GM13977 (cell line): ENCODE measurements around the gene NLN.
"Not testable (repeated sequence)": the region's sequence is repeated elsewhere in the genome, so short reads cannot be mapped to it uniquely, and the experiment has no call there.

Experiments used
- DNase-seq: peaks from one replicate; pipeline ENCODE4 v3.0.0; 2012; ENCODE audit warnings: low spot score
- CTCF ChIP-seq: IDR thresholded peaks from 2 replicates; pipeline ENCODE4 v1.5.1; 2012; ENCODE audit warnings: mild to moderate bottlenecking, control low read depth; ENCODE audit not compliant: insufficient read depth; ENCODE audit errors: extremely low read depth, missing control alignments
- in situ Hi-C: fragments of 300-500 bp; cut with MboI; formaldehyde crosslinking; loops from one replicate; pipeline ENCODE4 v1.12.0; 2022; ENCODE audit warnings: low sequenced_read_pairs, low pct_unique_long_range_greater_than_20kb, mixed read lengths, inconsistent platforms; ENCODE audit not compliant: unreplicated experiment

Gene NLN

GRCh38 chr5:65803699-65804391, 81.8 kb downstream of the NLN start:
- in situ Hi-C loops, result no loop called here
- no peak for TF ChIP-seq CTCF
- peak; percentile 33 for DNase-seq

- no peak for DNase-seq
- TF ChIP-seq CTCF, result no peak
- in situ Hi-C loops, result no loop called here
Measured at GRCh38 chr5:65805089-65805488, 83.1 kb downstream of the NLN start.

GRCh38 chr5:65807494-65807893, 85.5 kb downstream of the NLN start:
- in situ Hi-C loops, result not testable (repeated sequence)

DNA sequence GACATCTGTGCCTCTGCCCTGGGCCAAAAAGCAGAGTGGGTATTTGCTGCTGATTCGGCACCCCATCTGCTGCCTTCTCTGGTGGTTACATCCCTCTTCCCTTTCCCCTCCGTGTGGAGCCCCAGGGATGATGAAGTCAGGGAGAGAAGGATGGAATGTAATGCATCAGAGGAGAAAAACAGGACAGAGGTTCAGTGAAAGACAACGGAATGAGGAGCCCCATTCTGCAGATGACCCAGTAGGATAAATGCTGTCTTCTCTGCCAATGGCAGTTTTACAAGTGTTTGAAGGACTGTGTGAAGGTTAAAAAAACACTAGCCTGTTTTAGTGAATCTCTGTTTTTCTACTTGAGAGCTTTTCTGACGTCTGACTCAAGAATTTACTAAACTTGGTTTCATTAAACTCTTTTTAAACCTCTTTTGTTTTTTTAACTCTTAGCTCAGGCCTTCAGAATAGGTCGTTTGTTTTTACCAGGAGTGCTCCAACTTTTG, 86.3 kb downstream of the NLN start:
- no peak for DNase-seq
- TF ChIP-seq CTCF, result no peak
- in situ Hi-C loops, result no loop called here

More at GRCh38 chr5:65807494-65807893, 85.5 kb downstream of the NLN start:
- DNase-seq, result not testable (repeated sequence)

- no peak for TF ChIP-seq CTCF
- no peak for DNase-seq
- in situ Hi-C loops, result no loop called here
Measured at GRCh38 chr5:65808818-65809217, 86.8 kb downstream of the NLN start.

GRCh38 chr5:65809817-65810531, 88.0 kb downstream of the NLN start:
- no peak for TF ChIP-seq CTCF
- DNase-seq, result no peak
- in situ Hi-C loops, result no loop called here

DNA sequence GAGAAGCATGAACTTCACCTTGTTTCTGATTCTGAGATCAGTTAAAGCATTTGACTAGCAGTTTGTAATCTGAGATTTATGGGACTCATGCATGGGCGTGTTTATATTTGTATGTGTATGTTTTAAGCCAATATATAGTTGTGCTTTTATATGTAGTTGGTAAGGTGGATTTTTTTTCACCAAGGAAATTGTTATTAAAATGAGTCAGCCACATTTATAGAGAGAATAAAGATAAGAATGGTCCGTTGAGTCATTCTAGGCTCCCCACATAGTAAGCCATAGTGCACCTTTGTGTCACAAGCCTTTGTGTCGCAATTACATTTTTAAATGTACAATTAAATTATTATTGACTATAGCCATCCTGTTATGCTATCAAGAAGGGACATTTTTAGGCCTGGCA, 89.0 kb downstream of the NLN start:
- in situ Hi-C loops, result no loop called here
- TF ChIP-seq CTCF, result no peak
- no peak for DNase-seq
